Left ventricle myocardium inferior (tissue), 1 donor: ENCODE results near the gene RPL38. TPM values are rescaled to one million over a fixed set of nuclear protein-coding genes. Genes with fewer than 3 reads are reported as not detected.
A peak's percentile ranks its signal among the peaks of the same experiment; 100 is the strongest.

Experiments used
- DNase-seq: peaks from one replicate; pipeline ENCODE4 v3.0.0-alpha.2; 2020
- H3K27ac ChIP-seq: fragments of 200-600 bp; replicated peaks from 2 replicates; pipeline ENCODE4 v1.8.0; 2021
- H3K27me3 ChIP-seq: fragments of 200-600 bp; 2 replicates; pipeline ENCODE4 v1.8.0; 2021; ENCODE audit warnings: low read depth
- H3K36me3 ChIP-seq: fragments of 200-600 bp; 2 replicates; pipeline ENCODE4 v1.8.0; 2021
- H3K4me1 ChIP-seq: fragments of 200-600 bp; 2 replicates; pipeline ENCODE4 v1.8.0; 2021
- H3K4me3 ChIP-seq: fragments of 200-600 bp; 2 replicates; pipeline ENCODE4 v1.8.0; 2021; ENCODE audit warnings: mild to moderate bottlenecking, moderate library complexity
- H3K9me3 ChIP-seq: fragments of 200-600 bp; replicated peaks from 2 replicates; pipeline ENCODE4 v1.8.0; 2021
- intact Hi-C: fragments of 100-400 bp; cut with micrococcal nuclease; formaldehyde crosslinking; loops from one replicate; pipeline ENCODE4 v1.11.0; 2022
- total RNA-seq: library from RNA; stranded (reverse); fragmentation: NEBNext Ultra II Directional; extraction: Animal tissue kit (Norgen Biotek cat#: 25700); gene quantifications from one replicate; pipeline ENCODE4 v1.2.1, GENCODE V29; 2021
- TF ChIP-seq, protein P1 (sequence below): fragments of 200-600 bp; IDR thresholded peaks from 2 replicates; pipeline ENCODE4 v1.8.0; 2021; ENCODE audit warnings: antibody characterized with exemption, mild to moderate bottlenecking, borderline replicate concordance
- donor health status: DM: no; HTN: yes; CAD: no; lungs with severe emphysema.

RPL38 gene
- total RNA-seq, 1 donor from 2014 or later: 702 TPM

DNA sequence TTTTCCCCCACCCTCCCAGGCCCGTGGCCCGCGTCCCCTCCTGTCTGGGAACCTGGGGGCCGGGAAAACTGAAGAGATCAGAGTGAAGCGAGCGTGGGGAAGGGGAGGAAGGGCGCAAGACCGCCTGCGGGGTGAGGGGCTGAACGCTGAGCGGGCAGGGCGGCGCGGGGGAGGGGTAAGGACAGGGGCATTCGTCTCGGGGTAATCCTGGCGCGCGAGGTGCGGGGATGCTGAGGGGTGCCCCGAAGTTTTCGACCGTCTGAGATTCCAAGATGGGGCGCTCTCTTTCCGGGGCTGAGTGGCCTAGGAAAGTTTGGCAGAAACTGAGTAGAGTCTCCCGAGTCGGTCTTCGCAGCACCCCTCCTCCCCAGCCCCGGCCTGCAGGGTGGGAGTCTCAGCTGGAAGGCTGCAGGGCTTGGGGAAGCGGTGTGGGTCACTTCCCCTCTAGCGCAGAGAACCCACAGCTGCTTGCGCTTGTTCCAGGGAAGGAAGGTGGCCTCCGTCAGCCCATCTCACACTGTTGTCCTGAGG lies 10.4 kb downstream of the RPL38 start:
- intact Hi-C loops: loop anchor here (5.0 kb wide), 1 partner anchor 83 kb away; no protein-coding TSS in a partner anchor
- H3K4me1 ChIP-seq: peaks cover 77% of the 10 kb centered on the region

GRCh38 chr17:74214484-74215341 lies 11.2 kb downstream of the RPL38 start:
- peaks cover 74% of the 10 kb centered on the region for H3K4me1 ChIP-seq
- TF ChIP-seq, protein P1, sequence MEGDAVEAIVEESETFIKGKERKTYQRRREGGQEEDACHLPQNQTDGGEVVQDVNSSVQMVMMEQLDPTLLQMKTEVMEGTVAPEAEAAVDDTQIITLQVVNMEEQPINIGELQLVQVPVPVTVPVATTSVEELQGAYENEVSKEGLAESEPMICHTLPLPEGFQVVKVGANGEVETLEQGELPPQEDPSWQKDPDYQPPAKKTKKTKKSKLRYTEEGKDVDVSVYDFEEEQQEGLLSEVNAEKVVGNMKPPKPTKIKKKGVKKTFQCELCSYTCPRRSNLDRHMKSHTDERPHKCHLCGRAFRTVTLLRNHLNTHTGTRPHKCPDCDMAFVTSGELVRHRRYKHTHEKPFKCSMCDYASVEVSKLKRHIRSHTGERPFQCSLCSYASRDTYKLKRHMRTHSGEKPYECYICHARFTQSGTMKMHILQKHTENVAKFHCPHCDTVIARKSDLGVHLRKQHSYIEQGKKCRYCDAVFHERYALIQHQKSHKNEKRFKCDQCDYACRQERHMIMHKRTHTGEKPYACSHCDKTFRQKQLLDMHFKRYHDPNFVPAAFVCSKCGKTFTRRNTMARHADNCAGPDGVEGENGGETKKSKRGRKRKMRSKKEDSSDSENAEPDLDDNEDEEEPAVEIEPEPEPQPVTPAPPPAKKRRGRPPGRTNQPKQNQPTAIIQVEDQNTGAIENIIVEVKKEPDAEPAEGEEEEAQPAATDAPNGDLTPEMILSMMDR: no peak
- H3K27ac ChIP-seq: peak overlapping the region; percentile 93
- no peaks in the 10 kb centered on the region for H3K27me3 ChIP-seq
- peak overlapping the region; percentile 72 for H3K4me3 ChIP-seq
- intact Hi-C loops: loop anchor here (5.0 kb wide), 1 partner anchor 83 kb away; no protein-coding TSS in a partner anchor
- peak; percentile 44 for DNase-seq
- H3K9me3 ChIP-seq: no peaks in the 10 kb centered on the region
- peaks cover 6% of the 10 kb centered on the region for H3K36me3 ChIP-seq

More for the DNA sequence above, 10.4 kb downstream of the RPL38 start:
- H3K4me3 ChIP-seq: peak overlapping the region; percentile 72
- no peaks in the 10 kb centered on the region for H3K27me3 ChIP-seq
- H3K27ac ChIP-seq: peak overlapping the region; percentile 93
- no peaks in the 10 kb centered on the region for H3K9me3 ChIP-seq
- TF ChIP-seq, protein P1: no peak
- peak; percentile 44 for DNase-seq
- peaks cover 14% of the 10 kb centered on the region for H3K36me3 ChIP-seq

- no peaks in the 10 kb centered on the region for H3K27me3 ChIP-seq
- H3K4me1 ChIP-seq: peaks cover 68% of the 10 kb centered on the region
- H3K36me3 ChIP-seq: no peaks in the 10 kb centered on the region
- peak; percentile 57 for DNase-seq
- intact Hi-C loops: no loop called here
- peak overlapping the region; percentile 93 for H3K27ac ChIP-seq
- H3K9me3 ChIP-seq: no peaks in the 10 kb centered on the region
- TF ChIP-seq, protein P1: no peak
- peak overlapping the region; percentile 72 for H3K4me3 ChIP-seq
Observed at GRCh38 chr17:74215342-74215727, 11.9 kb downstream of the RPL38 start.

- H3K36me3 ChIP-seq: no peaks in the 10 kb centered on the region
- DNase-seq: no peak
- H3K4me1 ChIP-seq: peaks cover 56% of the 10 kb centered on the region
- no peaks in the 10 kb centered on the region for H3K27me3 ChIP-seq
- no peaks in the 10 kb centered on the region for H3K9me3 ChIP-seq
- TF ChIP-seq, protein P1: no peak
- no peak overlapping the region for H3K4me3 ChIP-seq
- peak overlapping the region; percentile 93 for H3K27ac ChIP-seq
- intact Hi-C loops: no loop called here
Observed at GRCh38 chr17:74216505-74216904, 13.0 kb downstream of the RPL38 start.

GRCh38 chr17:74217037-74217730 lies 13.7 kb downstream of the RPL38 start:
- H3K4me1 ChIP-seq: peaks cover 49% of the 10 kb centered on the region
- TF ChIP-seq, protein P1: no peak
- no peaks in the 10 kb centered on the region for H3K36me3 ChIP-seq
- DNase-seq: no peak
- peak overlapping the region; percentile 93 for H3K27ac ChIP-seq
- H3K27me3 ChIP-seq: no peaks in the 10 kb centered on the region
- no peak overlapping the region for H3K4me3 ChIP-seq
- no peaks in the 10 kb centered on the region for H3K9me3 ChIP-seq
- intact Hi-C loops: no loop called here
